H9 (cell line): ENCODE data around the gene WIZ. TPM values are rescaled to one million over a fixed set of nuclear protein-coding genes. Genes with fewer than 3 reads are reported as not detected.

Experiments used
- DNase-seq: peaks from one replicate; pipeline ENCODE4 v3.0.0-alpha.2; 2017
- H2AFZ ChIP-seq: one replicate; pipeline ENCODE4 v1.6.1; 2013; ENCODE audit warnings: mild to moderate bottlenecking, low read length, control low read depth, moderate library complexity
- H2AK5ac ChIP-seq: 2 replicates; pipeline ENCODE4 v1.6.1; 2013; ENCODE audit warnings: low read length, control low read depth, mixed read lengths; ENCODE audit not compliant: insufficient read length
- H2BK120ac ChIP-seq: one replicate; pipeline ENCODE4 v1.6.1; 2013; ENCODE audit warnings: low read depth, mild to moderate bottlenecking, low read length, control low read depth, inconsistent platforms; ENCODE audit not compliant: poor library complexity, severe bottlenecking
- H2BK12ac ChIP-seq: 2 replicates; pipeline ENCODE4 v1.6.1; 2013; ENCODE audit warnings: low read length, control low read depth, mixed read lengths, low read depth; ENCODE audit not compliant: insufficient read length
- H2BK15ac ChIP-seq: 2 replicates; pipeline ENCODE4 v1.6.1; 2013; ENCODE audit warnings: low read depth, low read length, control low read depth
- H2BK20ac ChIP-seq: one replicate; pipeline ENCODE4 v1.6.1; 2013; ENCODE audit warnings: low read depth, mild to moderate bottlenecking, low read length, control low read depth, inconsistent platforms; ENCODE audit not compliant: poor library complexity, severe bottlenecking
- H2BK5ac ChIP-seq: 2 replicates; pipeline ENCODE4 v1.6.1; 2013; ENCODE audit warnings: low read length, control low read depth, mixed read lengths; ENCODE audit not compliant: insufficient read length
- H3K14ac ChIP-seq: 2 replicates; pipeline ENCODE4 v1.6.1; 2013; ENCODE audit warnings: low read length, control low read depth; ENCODE audit not compliant: insufficient read depth
- H3K18ac ChIP-seq: 2 replicates; pipeline ENCODE4 v1.6.1; 2013; ENCODE audit warnings: low read depth, mild to moderate bottlenecking, mixed read lengths, low read length, control low read depth; ENCODE audit not compliant: insufficient read length
- H3K23ac ChIP-seq: 2 replicates; pipeline ENCODE4 v1.6.1; 2013; ENCODE audit warnings: low read length, control low read depth, mixed read lengths, low read depth; ENCODE audit not compliant: insufficient read length
- H3K23me2 ChIP-seq: 2 replicates; pipeline ENCODE4 v1.6.1; 2013; ENCODE audit warnings: low read depth, mild to moderate bottlenecking, mixed read lengths, low read length, control low read depth; ENCODE audit not compliant: insufficient read length, poor library complexity, severe bottlenecking
- H3K27ac ChIP-seq: 2 replicates; pipeline ENCODE4 v1.5.1; 2013; ENCODE audit warnings: low read length, control low read depth, mixed read lengths, low read depth; ENCODE audit not compliant: insufficient read length
- H3K27me3 ChIP-seq: 2 replicates; pipeline ENCODE4 v1.6.1; 2013; ENCODE audit warnings: low read length, control low read depth, inconsistent platforms; ENCODE audit not compliant: insufficient read depth
- H3K4ac ChIP-seq: 2 replicates; pipeline ENCODE4 v1.6.1; 2013; ENCODE audit warnings: low read depth, mild to moderate bottlenecking, control low read depth, inconsistent platforms, low read length, moderate library complexity
- H3K4me1 ChIP-seq: 2 replicates; pipeline ENCODE4 v1.6.1; 2013; ENCODE audit warnings: low read length, control low read depth, inconsistent platforms; ENCODE audit not compliant: insufficient read depth
- H3K4me2 ChIP-seq: 2 replicates; pipeline ENCODE4 v1.6.1; 2013; ENCODE audit warnings: low read length, control low read depth, mixed read lengths; ENCODE audit not compliant: insufficient read length, insufficient read depth
- H3K56ac ChIP-seq: 2 replicates; pipeline ENCODE4 v1.6.1; 2013; ENCODE audit warnings: low read depth, mild to moderate bottlenecking, mixed read lengths, low read length, control low read depth; ENCODE audit not compliant: insufficient read length
- H3K79me1 ChIP-seq: 2 replicates; pipeline ENCODE4 v1.6.1; 2013; ENCODE audit warnings: low read depth, mild to moderate bottlenecking, moderate library complexity, low read length, control low read depth, inconsistent platforms; ENCODE audit not compliant: insufficient read depth, poor library complexity, severe bottlenecking
- H3K79me2 ChIP-seq: 2 replicates; pipeline ENCODE4 v1.6.1; 2013; ENCODE audit warnings: low read length, control low read depth, inconsistent platforms; ENCODE audit not compliant: insufficient read depth
- H3K9ac ChIP-seq: 2 replicates; pipeline ENCODE4 v1.6.1; 2013; ENCODE audit warnings: low read length, control low read depth, mixed read lengths; ENCODE audit not compliant: insufficient read length; ENCODE audit errors: extremely low read depth
- H3K9me3 ChIP-seq: one replicate; pipeline ENCODE4 v1.6.1; 2013; ENCODE audit warnings: low read depth, low read length, inconsistent platforms; ENCODE audit not compliant: control insufficient read depth
- H3T11ph ChIP-seq: one replicate; pipeline ENCODE4 v1.6.1; 2013; ENCODE audit warnings: mild to moderate bottlenecking, low read length, control low read depth, inconsistent platforms
- H4K20me1 ChIP-seq: one replicate; pipeline ENCODE4 v1.6.1; 2013; ENCODE audit not compliant: control insufficient read depth, insufficient read length, insufficient read depth
- H4K5ac ChIP-seq: 2 replicates; pipeline ENCODE4 v1.6.1; 2013; ENCODE audit warnings: low read depth, mild to moderate bottlenecking, mixed read lengths, low read length, control low read depth; ENCODE audit not compliant: insufficient read length
- H4K8ac ChIP-seq: replicated peaks from 2 replicates; pipeline ENCODE4 v1.6.1; 2013; ENCODE audit warnings: low read length, control low read depth, mixed read lengths, low read depth; ENCODE audit not compliant: insufficient read length
- H4K91ac ChIP-seq: 2 replicates; pipeline ENCODE4 v1.6.1; 2013; ENCODE audit warnings: low read depth, mild to moderate bottlenecking, moderate library complexity, mixed read lengths, low read length, control low read depth; ENCODE audit not compliant: insufficient read length
- H3K27ac Mint-ChIP-seq, 3 experiments: 2 replicates in 2 of 3; 3 replicates in 1 of 3; pipeline ENCODE4 v1.8.0; 2020 to 2021; ENCODE audit warnings: mixed read lengths in 3 of 3, mild to moderate bottlenecking in 1 of 3, moderate library complexity in 1 of 3
- H3K27me3 Mint-ChIP-seq: 2 replicates; pipeline ENCODE4 v1.8.0; 2021; ENCODE audit warnings: low read depth, mild to moderate bottlenecking, moderate library complexity, mixed read lengths
- H3K36me3 Mint-ChIP-seq, 3 experiments: 2 replicates in 2 of 3; 3 replicates in 1 of 3; pipeline ENCODE4 v1.8.0; 2020 to 2021; ENCODE audit warnings: low read depth in 3 of 3, mixed read lengths in 3 of 3; ENCODE audit not compliant: insufficient read depth in 1 of 3
- H3K4me1 Mint-ChIP-seq, 2 experiments: 2 replicates each; pipeline ENCODE4 v1.8.0; 2020; ENCODE audit warnings: mixed read lengths in 2 of 2
- H3K4me3 Mint-ChIP-seq, 2 experiments: 2 replicates in 1 of 2; 3 replicates in 1 of 2; pipeline ENCODE4 v1.8.0; 2020 to 2021; ENCODE audit warnings: mild to moderate bottlenecking in 2 of 2, mixed read lengths in 2 of 2, moderate library complexity in 1 of 2
- H3K9me3 Mint-ChIP-seq, 2 experiments: 2 replicates in 1 of 2; 3 replicates in 1 of 2; pipeline ENCODE4 v1.8.0; 2020; ENCODE audit warnings: mild to moderate bottlenecking in 2 of 2, mixed read lengths in 2 of 2, moderate library complexity in 1 of 2
- WGBS: extraction: QIAGEN DNeasy Blood & Tissue Kit; methylation state at CpG from one replicate; pipeline ENCODE4 v1.1.7; 2013; ENCODE audit warnings: missing lambda C conversion rate, low lambda C conversion rate, mixed read lengths; ENCODE audit not compliant: insufficient read length; ENCODE audit errors: extremely low coverage; 5-methylcytosine and 5-hydroxymethylcytosine counted together
- total RNA-seq: library from RNA; stranded (reverse); gene quantifications from 2 replicates; pipeline ENCODE4 v1.2.1, GENCODE V29; 2021
- TF ChIP-seq, protein P1 (sequence below): fragments of 200-600 bp; sonication (generic); conservative IDR thresholded peaks from 3 replicates; pipeline ENCODE4 v1.8.0; 2021; ENCODE audit warnings: antibody characterized with exemption, mild to moderate bottlenecking

WIZ gene
- total RNA-seq, 1 experiment from 2014 or later, result 33.3 TPM

DNA sequence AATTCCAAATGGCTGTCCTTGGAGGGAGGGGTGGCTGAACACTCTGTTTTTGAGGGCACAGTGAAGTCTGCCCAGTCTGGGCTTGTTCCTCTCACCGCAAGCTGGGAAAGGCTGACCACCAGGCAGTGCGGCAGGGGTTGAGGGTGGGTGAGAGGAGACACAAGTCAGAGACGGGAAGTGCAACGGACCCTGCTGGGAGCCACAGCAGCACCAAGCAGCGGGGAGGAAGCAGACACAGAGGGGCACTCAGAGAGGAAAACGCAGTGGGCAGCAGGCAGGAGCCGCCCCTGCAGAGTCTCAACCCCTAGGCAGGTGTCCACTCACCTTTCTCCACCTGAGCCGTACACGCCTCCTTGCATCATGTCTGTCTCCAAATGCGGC lies 46.6 kb downstream of the WIZ start:
- Histone ChIP-seq H3K27ac (no peak overlapping the region), H3K79me1 (peaks cover 7% of the 10 kb centered on the region), H3T11ph (no peak overlapping the region), H3K56ac (no peak overlapping the region), H3K27me3 (no peaks in the 10 kb centered on the region), H3K4ac (no peak overlapping the region), H3K14ac (no peak overlapping the region; the same call in 1 of the 2 replicates), H2BK5ac (no peak overlapping the region), H4K5ac (no peak overlapping the region), H2BK12ac (no peak overlapping the region), H4K8ac (no peak overlapping the region), H3K79me2 (peaks cover 38% of the 10 kb centered on the region), H3K23ac (no peak overlapping the region), H4K20me1 (peaks cover 2% of the 10 kb centered on the region), H3K4me1 (no peaks in the 10 kb centered on the region), H2BK120ac (no peak overlapping the region), H2AFZ (no peak overlapping the region), H2BK20ac (no peak overlapping the region), H3K9me3 (no peaks in the 10 kb centered on the region), H4K91ac (no peak overlapping the region), H2BK15ac (no peak overlapping the region), H3K23me2 (no peaks in the 10 kb centered on the region), H3K18ac (no peak overlapping the region), H3K4me2 (no peak overlapping the region), H3K9ac (no peak overlapping the region), H2AK5ac (no peak overlapping the region)
- DNase-seq, result no peak
- Mint-ChIP-seq H3K27ac (peak overlapping the region; percentile 71 to 76 (median 75); a peak in 5 of 7 replicates), H3K9me3 (no peaks in the 10 kb centered on the region; a peak in 1 of 5 replicates), H3K27me3 (no peaks in the 10 kb centered on the region), H3K36me3 (peaks cover 21 to 62% (median 45%) of the 10 kb centered on the region in 3 experiments; a peak in 6 of 7 replicates), H3K4me3 (no peak overlapping the region), H3K4me1 (peaks cover 0 to 3% of the 10 kb centered on the region in 2 experiments; a peak in 2 of 4 replicates)
- no CpG with 5 or more reads among the region's 10 CpGs for WGBS
- TF ChIP-seq, protein P1, sequence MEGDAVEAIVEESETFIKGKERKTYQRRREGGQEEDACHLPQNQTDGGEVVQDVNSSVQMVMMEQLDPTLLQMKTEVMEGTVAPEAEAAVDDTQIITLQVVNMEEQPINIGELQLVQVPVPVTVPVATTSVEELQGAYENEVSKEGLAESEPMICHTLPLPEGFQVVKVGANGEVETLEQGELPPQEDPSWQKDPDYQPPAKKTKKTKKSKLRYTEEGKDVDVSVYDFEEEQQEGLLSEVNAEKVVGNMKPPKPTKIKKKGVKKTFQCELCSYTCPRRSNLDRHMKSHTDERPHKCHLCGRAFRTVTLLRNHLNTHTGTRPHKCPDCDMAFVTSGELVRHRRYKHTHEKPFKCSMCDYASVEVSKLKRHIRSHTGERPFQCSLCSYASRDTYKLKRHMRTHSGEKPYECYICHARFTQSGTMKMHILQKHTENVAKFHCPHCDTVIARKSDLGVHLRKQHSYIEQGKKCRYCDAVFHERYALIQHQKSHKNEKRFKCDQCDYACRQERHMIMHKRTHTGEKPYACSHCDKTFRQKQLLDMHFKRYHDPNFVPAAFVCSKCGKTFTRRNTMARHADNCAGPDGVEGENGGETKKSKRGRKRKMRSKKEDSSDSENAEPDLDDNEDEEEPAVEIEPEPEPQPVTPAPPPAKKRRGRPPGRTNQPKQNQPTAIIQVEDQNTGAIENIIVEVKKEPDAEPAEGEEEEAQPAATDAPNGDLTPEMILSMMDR, result no peak
